WTC11 (cell line): ENCODE measurements around the gene IMMT. TPM values are rescaled to one million over a fixed set of nuclear protein-coding genes. Genes with fewer than 3 reads are reported as not detected.
"Not testable (repeated sequence)": the region's sequence is repeated elsewhere in the genome, so short reads cannot be mapped to it uniquely, and the experiment has no call there.

Source experiments
- ATAC-seq: fragments of 200-7000 bp; cut with Tn5 transposase; 2 replicates; pipeline ENCODE4 v1.10.0; 2021; ENCODE audit warnings: mild to moderate bottlenecking, moderate library complexity
- CTCF ChIA-PET: fragments of 300-600 bp; sonication (Branson Sonifier 250); formaldehyde crosslinking; loops from one replicate; lab custom pipeline; 2021; ENCODE audit warnings: antibody characterized with exemption; lab: Charles Lee
- POLR2A ChIA-PET: fragments of 350-600 bp; sonication (Branson Sonifier 250); formaldehyde crosslinking; loops from one replicate; lab custom pipeline; 2021; ENCODE audit warnings: antibody characterized with exemption; lab: Charles Lee
- DNase-seq: peaks from one replicate; pipeline ENCODE4 v3.0.0; 2021; ENCODE audit warnings: low spot score
- H3K27ac Mint-ChIP-seq: 2 replicates; pipeline ENCODE4 v1.8.0; 2021; ENCODE audit warnings: mixed read lengths
- H3K27me3 Mint-ChIP-seq: 2 replicates; pipeline ENCODE4 v1.8.0; 2021; ENCODE audit warnings: low read depth, mild to moderate bottlenecking, moderate library complexity, mixed read lengths
- H3K36me3 Mint-ChIP-seq: 2 replicates; pipeline ENCODE4 v1.8.0; 2021; ENCODE audit warnings: mixed read lengths
- H3K4me1 Mint-ChIP-seq: 2 replicates; pipeline ENCODE4 v1.8.0; 2022; ENCODE audit warnings: mixed read lengths
- H3K4me3 Mint-ChIP-seq: 2 replicates; pipeline ENCODE4 v1.8.0; 2021; ENCODE audit warnings: mild to moderate bottlenecking, moderate library complexity, mixed read lengths
- H3K9me3 Mint-ChIP-seq: 2 replicates; pipeline ENCODE4 v1.8.0; 2021; ENCODE audit warnings: mixed read lengths
- AFF4 ChIP-seq: sonication (generic); formaldehyde crosslinking; IDR thresholded peaks from 2 replicates; pipeline ENCODE4 v1.8.1; 2023; ENCODE audit warnings: mild to moderate bottlenecking, missing genetic modification reagents, borderline replicate concordance
- EMX1 ChIP-seq: fragments of 250-450 bp; sonication (Bioruptor Pico); IDR thresholded peaks from 2 replicates; pipeline ENCODE4 v1.8.0; 2021; ENCODE audit warnings: mild to moderate bottlenecking
- FOXJ3 ChIP-seq: sonication (generic); formaldehyde crosslinking; IDR thresholded peaks from 2 replicates; pipeline ENCODE4 v1.9.0; 2021; ENCODE audit warnings: missing genetic modification reagents, mild to moderate bottlenecking, borderline replicate concordance
- GABPB1 ChIP-seq: sonication (generic); formaldehyde crosslinking; IDR thresholded peaks from 2 replicates; pipeline ENCODE4 v1.8.1; 2023; ENCODE audit warnings: mild to moderate bottlenecking, missing genetic modification reagents
- HMGA2 ChIP-seq: fragments of 250-450 bp; sonication (Bioruptor Pico); IDR thresholded peaks from 2 replicates; pipeline ENCODE4 v1.4.0; 2021; ENCODE audit warnings: mild to moderate bottlenecking, moderate library complexity
- IRF2 ChIP-seq: sonication (generic); formaldehyde crosslinking; IDR thresholded peaks from 2 replicates; pipeline ENCODE4 v1.8.0; 2022; ENCODE audit warnings: low read depth, missing genetic modification reagents, borderline replicate concordance
- NFATC4 ChIP-seq: fragments of 250-450 bp; sonication (Bioruptor Pico); IDR thresholded peaks from 2 replicates; pipeline ENCODE4 v1.9.0; 2021; ENCODE audit warnings: mild to moderate bottlenecking
- NFE2L1 ChIP-seq: sonication (generic); formaldehyde crosslinking; IDR thresholded peaks from 2 replicates; pipeline ENCODE4 v1.8.1; 2023; ENCODE audit warnings: missing genetic modification reagents
- total RNA-seq: library from RNA; stranded (reverse); gene quantifications from 3 replicates; pipeline ENCODE4 v1.2.3, GENCODE V29; 2021
- TF ChIP-seq, protein P1 (sequence below): fragments of 250-450 bp; sonication (Bioruptor Pico); IDR thresholded peaks from 2 replicates; pipeline ENCODE4 v1.9.0; 2021; ENCODE audit warnings: mild to moderate bottlenecking, borderline replicate concordance
- TF ChIP-seq, protein P2 (sequence below): fragments of 200-600 bp; IDR thresholded peaks from 2 replicates; pipeline ENCODE4 v1.8.0; 2022; ENCODE audit warnings: antibody characterized with exemption
- TF ChIP-seq, protein P3 (sequence below): sonication (generic); formaldehyde crosslinking; IDR thresholded peaks from 2 replicates; pipeline ENCODE4 v1.8.1; 2022; ENCODE audit warnings: missing genetic modification reagents, borderline replicate concordance
- TF ChIP-seq, protein P4 (sequence below): sonication (generic); formaldehyde crosslinking; IDR thresholded peaks from 2 replicates; pipeline ENCODE4 v1.8.0; 2022; ENCODE audit warnings: mild to moderate bottlenecking, missing genetic modification reagents
- TF ChIP-seq, protein P5 (sequence below): sonication (generic); formaldehyde crosslinking; IDR thresholded peaks from 2 replicates; pipeline ENCODE4 v1.8.1; 2022; ENCODE audit warnings: low read depth, missing genetic modification reagents, borderline replicate concordance

The IMMT gene
- total RNA-seq, 1 experiment from 2014 or later, result 102 TPM

DNA sequence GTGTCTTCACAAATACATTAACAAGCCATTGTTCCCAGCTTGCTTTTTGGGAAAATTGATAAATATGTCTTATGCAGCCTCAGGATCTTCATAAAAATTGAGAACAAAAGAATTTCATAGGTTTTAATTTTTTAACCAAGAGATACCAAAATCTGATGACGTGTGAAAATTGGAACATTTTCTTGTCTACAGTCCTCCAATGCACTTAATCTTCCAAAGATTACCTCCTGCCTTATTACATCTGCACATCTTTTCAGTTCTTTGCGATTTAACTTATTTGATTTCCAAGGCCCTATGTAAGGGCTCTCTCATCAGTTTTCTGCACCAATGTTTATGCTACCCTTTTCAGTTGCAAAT lies 7.1 kb upstream of the IMMT start (continued):
- TF ChIP-seq, protein P1, sequence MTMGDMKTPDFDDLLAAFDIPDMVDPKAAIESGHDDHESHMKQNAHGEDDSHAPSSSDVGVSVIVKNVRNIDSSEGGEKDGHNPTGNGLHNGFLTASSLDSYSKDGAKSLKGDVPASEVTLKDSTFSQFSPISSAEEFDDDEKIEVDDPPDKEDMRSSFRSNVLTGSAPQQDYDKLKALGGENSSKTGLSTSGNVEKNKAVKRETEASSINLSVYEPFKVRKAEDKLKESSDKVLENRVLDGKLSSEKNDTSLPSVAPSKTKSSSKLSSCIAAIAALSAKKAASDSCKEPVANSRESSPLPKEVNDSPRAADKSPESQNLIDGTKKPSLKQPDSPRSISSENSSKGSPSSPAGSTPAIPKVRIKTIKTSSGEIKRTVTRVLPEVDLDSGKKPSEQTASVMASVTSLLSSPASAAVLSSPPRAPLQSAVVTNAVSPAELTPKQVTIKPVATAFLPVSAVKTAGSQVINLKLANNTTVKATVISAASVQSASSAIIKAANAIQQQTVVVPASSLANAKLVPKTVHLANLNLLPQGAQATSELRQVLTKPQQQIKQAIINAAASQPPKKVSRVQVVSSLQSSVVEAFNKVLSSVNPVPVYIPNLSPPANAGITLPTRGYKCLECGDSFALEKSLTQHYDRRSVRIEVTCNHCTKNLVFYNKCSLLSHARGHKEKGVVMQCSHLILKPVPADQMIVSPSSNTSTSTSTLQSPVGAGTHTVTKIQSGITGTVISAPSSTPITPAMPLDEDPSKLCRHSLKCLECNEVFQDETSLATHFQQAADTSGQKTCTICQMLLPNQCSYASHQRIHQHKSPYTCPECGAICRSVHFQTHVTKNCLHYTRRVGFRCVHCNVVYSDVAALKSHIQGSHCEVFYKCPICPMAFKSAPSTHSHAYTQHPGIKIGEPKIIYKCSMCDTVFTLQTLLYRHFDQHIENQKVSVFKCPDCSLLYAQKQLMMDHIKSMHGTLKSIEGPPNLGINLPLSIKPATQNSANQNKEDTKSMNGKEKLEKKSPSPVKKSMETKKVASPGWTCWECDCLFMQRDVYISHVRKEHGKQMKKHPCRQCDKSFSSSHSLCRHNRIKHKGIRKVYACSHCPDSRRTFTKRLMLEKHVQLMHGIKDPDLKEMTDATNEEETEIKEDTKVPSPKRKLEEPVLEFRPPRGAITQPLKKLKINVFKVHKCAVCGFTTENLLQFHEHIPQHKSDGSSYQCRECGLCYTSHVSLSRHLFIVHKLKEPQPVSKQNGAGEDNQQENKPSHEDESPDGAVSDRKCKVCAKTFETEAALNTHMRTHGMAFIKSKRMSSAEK, result no peak
- TF ChIP-seq, protein P2, sequence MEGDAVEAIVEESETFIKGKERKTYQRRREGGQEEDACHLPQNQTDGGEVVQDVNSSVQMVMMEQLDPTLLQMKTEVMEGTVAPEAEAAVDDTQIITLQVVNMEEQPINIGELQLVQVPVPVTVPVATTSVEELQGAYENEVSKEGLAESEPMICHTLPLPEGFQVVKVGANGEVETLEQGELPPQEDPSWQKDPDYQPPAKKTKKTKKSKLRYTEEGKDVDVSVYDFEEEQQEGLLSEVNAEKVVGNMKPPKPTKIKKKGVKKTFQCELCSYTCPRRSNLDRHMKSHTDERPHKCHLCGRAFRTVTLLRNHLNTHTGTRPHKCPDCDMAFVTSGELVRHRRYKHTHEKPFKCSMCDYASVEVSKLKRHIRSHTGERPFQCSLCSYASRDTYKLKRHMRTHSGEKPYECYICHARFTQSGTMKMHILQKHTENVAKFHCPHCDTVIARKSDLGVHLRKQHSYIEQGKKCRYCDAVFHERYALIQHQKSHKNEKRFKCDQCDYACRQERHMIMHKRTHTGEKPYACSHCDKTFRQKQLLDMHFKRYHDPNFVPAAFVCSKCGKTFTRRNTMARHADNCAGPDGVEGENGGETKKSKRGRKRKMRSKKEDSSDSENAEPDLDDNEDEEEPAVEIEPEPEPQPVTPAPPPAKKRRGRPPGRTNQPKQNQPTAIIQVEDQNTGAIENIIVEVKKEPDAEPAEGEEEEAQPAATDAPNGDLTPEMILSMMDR, result no peak
- TF ChIP-seq, protein P3, sequence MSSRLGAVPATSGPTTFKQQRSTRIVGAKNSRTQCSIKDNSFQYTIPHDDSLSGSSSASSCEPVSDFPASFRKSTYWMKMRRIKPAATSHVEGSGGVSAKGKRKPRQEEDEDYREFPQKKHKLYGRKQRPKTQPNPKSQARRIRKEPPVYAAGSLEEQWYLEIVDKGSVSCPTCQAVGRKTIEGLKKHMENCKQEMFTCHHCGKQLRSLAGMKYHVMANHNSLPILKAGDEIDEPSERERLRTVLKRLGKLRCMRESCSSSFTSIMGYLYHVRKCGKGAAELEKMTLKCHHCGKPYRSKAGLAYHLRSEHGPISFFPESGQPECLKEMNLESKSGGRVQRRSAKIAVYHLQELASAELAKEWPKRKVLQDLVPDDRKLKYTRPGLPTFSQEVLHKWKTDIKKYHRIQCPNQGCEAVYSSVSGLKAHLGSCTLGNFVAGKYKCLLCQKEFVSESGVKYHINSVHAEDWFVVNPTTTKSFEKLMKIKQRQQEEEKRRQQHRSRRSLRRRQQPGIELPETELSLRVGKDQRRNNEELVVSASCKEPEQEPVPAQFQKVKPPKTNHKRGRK, result no peak

DNA sequence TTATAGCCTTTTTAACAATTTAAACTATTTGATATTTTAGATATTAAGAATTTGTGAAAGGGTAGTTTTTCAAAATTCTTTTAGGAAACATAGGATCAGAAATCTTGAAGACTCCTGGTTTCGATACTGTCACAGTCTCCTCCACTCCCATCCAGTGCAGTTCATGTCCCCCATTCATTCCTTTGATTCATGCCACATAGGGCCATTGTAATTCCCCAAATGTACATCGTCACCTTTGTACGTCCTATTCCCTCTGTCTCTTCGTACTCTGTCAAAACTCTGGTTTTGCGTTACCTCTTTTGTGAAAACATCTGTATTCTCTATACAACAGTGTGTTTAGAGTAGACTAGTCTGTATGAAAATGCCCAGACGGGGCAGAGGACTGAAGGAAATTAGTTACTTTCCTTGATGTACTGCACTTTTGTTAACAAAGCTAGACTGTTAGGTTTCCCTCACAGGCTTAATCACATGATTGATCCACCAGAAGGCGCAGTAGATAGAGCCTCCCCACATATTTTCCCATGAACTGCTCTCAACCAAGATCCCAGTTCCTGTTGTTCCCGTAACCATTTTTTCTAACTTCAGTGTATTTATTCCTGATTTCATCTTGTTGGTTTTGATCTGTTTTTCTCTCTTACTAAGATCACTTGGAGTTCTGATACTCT lies 6.5 kb upstream of the IMMT start:
- 0 out of 2 replicates have a peak, but pooled peaks have one; percentile 29 for ATAC-seq

DNA sequence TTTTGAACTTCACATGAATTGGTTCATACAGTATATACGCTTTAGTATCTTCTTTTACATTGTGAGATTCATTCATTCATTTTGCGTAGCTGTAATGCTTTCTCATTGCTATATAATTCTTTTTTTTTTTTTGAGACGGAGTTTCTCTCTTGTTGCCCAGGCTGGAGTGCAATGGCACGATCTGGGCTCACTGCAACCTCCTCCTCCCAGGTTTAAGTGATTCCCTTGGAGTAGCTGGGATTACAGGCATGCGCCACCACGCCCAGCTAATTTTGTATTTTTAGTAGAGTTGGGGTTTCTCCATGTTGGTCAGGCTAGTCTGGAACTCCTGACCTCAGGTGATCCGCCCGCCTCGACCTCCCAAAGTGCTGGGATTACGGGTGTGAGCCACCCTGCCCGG lies 5.3 kb upstream of the IMMT start:
- Mint-ChIP-seq H3K4me1 (peaks cover 38% of the 10 kb centered on the region), H3K4me3 (peak overlapping the region; percentile 99)
- ATAC-seq, H3K36me3 Mint-ChIP-seq, DNase-seq, H3K27ac Mint-ChIP-seq, H3K27me3 Mint-ChIP-seq, H3K9me3 Mint-ChIP-seq: not testable (repeated sequence)
- ChIA-PET POLR2A (interaction anchor here (0.7 kb wide), 1 partner anchor 188 kb away, joined by 3 read pairs; no protein-coding TSS in a partner anchor), CTCF (interaction anchor here (2.7 kb wide), 1 partner anchor 172 kb away, joined by 10 read pairs; no protein-coding TSS in a partner anchor)

More for the DNA sequence above, 6.5 kb upstream of the IMMT start:
- ChIA-PET POLR2A (no interaction called here), CTCF (interaction anchor here (2.7 kb wide), 1 partner anchor 171 kb away, joined by 10 read pairs; no protein-coding TSS in a partner anchor)
- Mint-ChIP-seq H3K9me3 (no peaks in the 10 kb centered on the region), H3K27ac (peak overlapping the region; percentile 71), H3K4me3 (peak overlapping the region; percentile 31), H3K4me1 (peaks cover 32% of the 10 kb centered on the region), H3K27me3 (no peaks in the 10 kb centered on the region), H3K36me3 (peaks cover 9% of the 10 kb centered on the region)
- DNase-seq, result no peak
- TF ChIP-seq HMGA2 (CRISPR knock-in tag) (no peak), FOXJ3 (CRISPR knock-in tag) (no peak), EMX1 (no peak), AFF4 (CRISPR knock-in tag) (no peak), NFE2L1 (no peak), IRF2 (CRISPR knock-in tag) (no peak), GABPB1 (CRISPR knock-in tag) (no peak), NFATC4 (no peak)
- TF ChIP-seq, protein P4, sequence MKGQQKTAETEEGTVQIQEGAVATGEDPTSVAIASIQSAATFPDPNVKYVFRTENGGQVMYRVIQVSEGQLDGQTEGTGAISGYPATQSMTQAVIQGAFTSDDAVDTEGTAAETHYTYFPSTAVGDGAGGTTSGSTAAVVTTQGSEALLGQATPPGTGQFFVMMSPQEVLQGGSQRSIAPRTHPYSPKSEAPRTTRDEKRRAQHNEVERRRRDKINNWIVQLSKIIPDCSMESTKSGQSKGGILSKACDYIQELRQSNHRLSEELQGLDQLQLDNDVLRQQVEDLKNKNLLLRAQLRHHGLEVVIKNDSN (CRISPR knock-in tag), result no peak
- TF ChIP-seq, protein P5, sequence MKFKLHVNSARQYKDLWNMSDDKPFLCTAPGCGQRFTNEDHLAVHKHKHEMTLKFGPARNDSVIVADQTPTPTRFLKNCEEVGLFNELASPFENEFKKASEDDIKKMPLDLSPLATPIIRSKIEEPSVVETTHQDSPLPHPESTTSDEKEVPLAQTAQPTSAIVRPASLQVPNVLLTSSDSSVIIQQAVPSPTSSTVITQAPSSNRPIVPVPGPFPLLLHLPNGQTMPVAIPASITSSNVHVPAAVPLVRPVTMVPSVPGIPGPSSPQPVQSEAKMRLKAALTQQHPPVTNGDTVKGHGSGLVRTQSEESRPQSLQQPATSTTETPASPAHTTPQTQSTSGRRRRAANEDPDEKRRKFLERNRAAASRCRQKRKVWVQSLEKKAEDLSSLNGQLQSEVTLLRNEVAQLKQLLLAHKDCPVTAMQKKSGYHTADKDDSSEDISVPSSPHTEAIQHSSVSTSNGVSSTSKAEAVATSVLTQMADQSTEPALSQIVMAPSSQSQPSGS (CRISPR knock-in tag), result no peak
